Measurements from ENCODE around the gene OSBPL1A. TPM values are rescaled to one million over a fixed set of nuclear protein-coding genes. Genes with fewer than 3 reads are reported as not detected.

OSBPL1A gene
- polyA plus RNA-seq, 4 donors, result 44.6 to 53.7 (median 50.6) TPM

GRCh38 chr18:24138409-24138788, 259.2 kb downstream of the OSBPL1A start:
- no peak for DNase-seq (ENCODE audit: low read depth in 4 of 4, low spot score in 3 of 4)

GRCh38 chr18:24136967-24137373, 260.7 kb downstream of the OSBPL1A start:
- DNase-seq (ENCODE audit: low read depth in 4 of 4, low spot score in 3 of 4), result no peak

- no peak for DNase-seq (ENCODE audit: low read depth in 4 of 4, low spot score in 3 of 4)
Measured at GRCh38 chr18:24130494-24130893, 267.1 kb downstream of the OSBPL1A start.

- DNase-seq (ENCODE audit: low read depth in 4 of 4, low spot score in 3 of 4), result no peak
Measured at GRCh38 chr18:24128700-24129099, 268.9 kb downstream of the OSBPL1A start.

GRCh38 chr18:24127735-24128134, 269.9 kb downstream of the OSBPL1A start:
- no peak for DNase-seq (ENCODE audit: low read depth in 4 of 4, low spot score in 3 of 4)

- DNase-seq (ENCODE audit: low read depth in 4 of 4, low spot score in 3 of 4), result no peak
Measured at GRCh38 chr18:24126155-24126961, 271.3 kb downstream of the OSBPL1A start.

- DNase-seq (ENCODE audit: low read depth in 4 of 4, low spot score in 3 of 4), result no peak
Measured at GRCh38 chr18:24121625-24122024, 276.0 kb downstream of the OSBPL1A start.

GRCh38 chr18:24120676-24121075, 276.9 kb downstream of the OSBPL1A start:
- no peak for DNase-seq (ENCODE audit: low read depth in 4 of 4, low spot score in 3 of 4)

GRCh38 chr18:24118750-24119577, 278.7 kb downstream of the OSBPL1A start:
- DNase-seq (ENCODE audit: low read depth in 4 of 4, low spot score in 3 of 4), result peak in 3 of 4 donors; percentile 44 to 63 (median 47)

GRCh38 chr18:24115628-24116027, 282.0 kb downstream of the OSBPL1A start:
- no peak for DNase-seq (ENCODE audit: low read depth in 4 of 4, low spot score in 3 of 4)

- no peak for DNase-seq (ENCODE audit: low read depth in 4 of 4, low spot score in 3 of 4)
Measured at GRCh38 chr18:24114924-24115549, 282.6 kb downstream of the OSBPL1A start.

GRCh38 chr18:24112874-24113615, 284.6 kb downstream of the OSBPL1A start:
- no peak for DNase-seq (ENCODE audit: low read depth in 4 of 4, low spot score in 3 of 4)

- no peak for DNase-seq (ENCODE audit: low read depth in 4 of 4, low spot score in 3 of 4)
Measured at GRCh38 chr18:24112464-24112863, 285.2 kb downstream of the OSBPL1A start.

Other genes starting within 250 kb of the OSBPL1A start
- gene IMPACT, start 28.8 kb upstream of the OSBPL1A start, polyA plus RNA-seq (ENCODE audit: insufficient read length in 4 of 4), result 10 to 100 TPM; 54.3 to 85.8 (median 62.0) TPM
- gene HRH4, start 62.8 kb upstream of the OSBPL1A start, polyA plus RNA-seq (ENCODE audit: insufficient read length in 4 of 4), result under 1 TPM; 0.06 to 0.17 (median 0.08) TPM